CD1c-positive myeloid dendritic cell (primary cell): ENCODE data around the gene MYEOV.

Experiments used
- DNase-seq: peaks from one replicate; pipeline ENCODE4 v3.0.0-alpha.2; 2016; ENCODE audit errors: extremely low spot score

The MYEOV gene

GRCh38 chr11:69286374-69287371 lies 7.3 kb upstream of the MYEOV start:
- no peak for DNase-seq

DNA sequence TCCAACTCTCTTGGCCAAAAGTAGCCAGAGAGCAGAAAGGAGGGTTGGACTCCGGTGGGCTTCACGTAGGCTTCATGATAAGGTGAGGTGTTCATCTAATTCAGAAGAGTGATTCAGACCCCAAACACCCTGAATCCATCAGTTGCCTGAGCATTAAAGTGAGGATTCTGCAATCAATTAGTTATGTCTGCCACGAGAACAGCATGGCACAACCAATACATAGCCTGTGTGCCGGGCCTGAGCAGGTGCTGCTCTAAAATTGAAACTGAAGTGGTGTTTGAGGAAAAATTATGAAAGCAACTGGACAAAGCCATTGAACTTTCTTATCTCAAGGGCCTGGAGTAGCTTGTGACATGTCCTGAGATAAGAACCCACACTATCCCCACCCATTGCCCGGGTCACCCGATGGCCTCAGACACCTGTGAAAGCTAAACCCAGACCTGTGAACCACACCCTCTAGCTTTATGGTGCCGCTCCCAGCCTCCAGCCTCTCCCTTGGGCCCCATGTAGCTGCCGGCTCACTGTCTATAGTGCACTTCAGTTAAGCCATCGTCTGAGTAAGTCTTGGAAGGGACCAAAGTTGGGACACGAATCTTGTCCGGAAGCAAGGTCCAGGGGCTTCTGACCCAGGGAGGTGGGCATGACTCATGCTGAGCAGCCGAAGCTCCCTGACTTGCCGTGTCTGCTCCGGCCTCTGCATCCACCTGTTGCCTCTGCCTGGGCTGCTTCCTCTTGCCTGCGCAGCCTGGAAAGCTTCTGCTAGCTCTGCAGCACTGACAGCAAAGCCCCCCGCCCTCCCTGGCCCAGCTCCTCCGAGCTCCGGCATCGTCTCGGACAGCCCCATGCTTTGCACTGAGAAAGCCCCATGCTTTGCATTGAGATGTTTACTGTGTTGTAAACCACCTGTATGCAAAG lies 5.7 kb upstream of the MYEOV start:
- DNase-seq, result no peak

DNA sequence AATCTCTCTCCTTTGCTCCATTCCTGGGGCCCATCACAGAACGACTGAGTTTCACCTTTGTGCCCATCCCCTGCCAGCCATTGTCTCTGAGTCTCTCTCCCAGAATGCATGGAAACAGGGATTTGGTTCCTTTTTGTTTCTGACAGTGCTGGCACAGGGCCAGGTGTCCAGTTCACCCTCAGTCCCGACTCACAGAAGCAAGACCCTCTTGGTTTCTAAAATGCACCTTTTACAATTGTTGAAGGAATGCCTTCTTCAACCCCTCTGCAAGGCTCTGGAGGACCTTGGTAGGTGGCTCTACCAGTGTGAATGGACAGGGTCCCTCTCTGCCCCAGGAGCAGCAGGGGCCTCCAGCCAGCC lies 5.1 kb upstream of the MYEOV start:
- no peak for DNase-seq

DNA sequence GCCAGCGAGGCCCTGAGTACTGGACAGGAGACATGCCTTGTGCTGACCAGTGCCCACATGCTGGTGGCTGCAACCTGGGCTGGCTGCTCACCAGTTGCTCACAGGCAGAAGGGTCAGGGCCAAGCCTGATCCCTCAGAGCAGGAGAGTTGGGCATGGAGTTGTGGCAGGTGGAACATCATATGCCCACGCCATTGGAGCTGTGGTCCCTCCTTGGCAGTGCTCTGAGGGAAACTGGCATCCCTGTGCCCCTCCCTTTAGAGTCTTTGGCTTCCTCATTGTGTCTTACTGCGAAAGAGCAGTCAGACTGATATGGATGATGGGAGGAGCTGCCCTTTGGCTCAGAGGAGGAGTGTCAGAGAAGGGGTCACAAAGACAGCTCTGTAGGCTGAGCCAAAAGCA lies 3.1 kb upstream of the MYEOV start:
- no peak for DNase-seq

- no peak for DNase-seq
Observed at GRCh38 chr11:69291459-69292110, 2.4 kb upstream of the MYEOV start.

DNA sequence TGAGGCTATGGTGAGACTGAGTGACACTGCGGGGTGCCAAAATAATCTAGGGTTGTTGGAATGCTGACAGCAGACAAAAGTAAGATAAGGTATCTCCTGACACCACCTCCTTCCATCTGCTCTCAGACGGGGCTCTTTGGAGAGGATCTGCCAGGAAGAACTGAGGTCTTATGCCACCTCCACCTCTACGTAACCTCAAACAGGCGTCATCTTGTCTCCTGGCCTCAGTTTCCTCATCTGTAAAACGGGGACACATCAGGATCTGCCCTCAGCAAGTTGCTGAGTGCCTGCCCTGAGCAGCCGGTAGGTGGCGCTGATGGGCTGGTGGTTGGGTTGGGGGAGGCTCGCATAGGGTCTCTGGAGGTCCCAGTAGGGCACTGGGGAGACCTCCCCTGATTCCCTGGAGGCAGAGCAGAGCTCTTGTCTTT lies 1.7 kb upstream of the MYEOV start:
- DNase-seq, result peak; percentile 41

DNA sequence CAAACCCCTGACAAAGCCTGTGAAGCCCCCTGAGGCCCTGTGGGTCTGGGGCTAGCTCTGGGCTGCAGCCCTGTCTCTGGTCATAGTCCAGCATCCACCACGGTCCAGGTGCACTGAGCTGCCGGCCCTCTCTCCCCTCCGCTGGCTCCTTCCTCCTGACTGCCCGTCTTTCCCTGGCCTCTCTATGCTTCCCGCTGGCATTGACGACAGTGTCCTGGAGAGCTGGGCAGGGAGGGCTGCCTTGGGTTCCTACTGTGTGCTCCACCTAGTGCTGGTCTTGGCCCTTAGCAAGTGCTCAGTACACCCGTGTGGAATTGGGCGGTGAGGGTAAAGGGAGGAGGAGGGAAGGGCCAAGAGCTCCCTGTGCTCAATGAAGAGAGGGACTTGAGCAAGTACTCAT lies 868 bp upstream of the MYEOV start:
- no peak for DNase-seq

DNA sequence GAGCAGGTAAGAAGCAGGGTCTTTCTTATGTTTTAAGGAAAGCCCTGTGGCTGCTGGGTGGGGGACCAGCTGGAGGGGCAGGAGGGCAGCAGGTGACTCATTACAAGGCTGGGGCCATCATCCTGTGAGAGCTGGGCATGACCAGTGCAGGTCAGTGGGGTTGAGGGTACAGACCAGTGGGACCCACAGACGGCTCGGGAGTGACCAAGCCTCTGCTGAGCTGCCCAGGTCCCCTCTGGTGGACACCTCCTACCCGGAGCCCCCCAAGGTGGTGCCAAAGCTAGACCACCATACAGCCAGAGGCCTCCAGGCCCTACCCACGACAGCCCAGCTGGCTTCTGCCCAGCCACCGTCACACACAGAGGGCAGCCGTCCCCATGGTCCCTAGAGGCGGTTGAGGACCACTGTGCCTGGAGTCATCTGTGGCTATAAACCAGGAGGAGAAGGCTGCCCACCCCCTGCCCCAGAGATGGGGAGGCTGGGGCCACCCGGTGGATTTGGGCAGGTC lies 670 bp downstream of the MYEOV start:
- DNase-seq, result no peak

- no peak for DNase-seq
Observed at GRCh38 chr11:69295079-69295994, 1.4 kb downstream of the MYEOV start.

- peak; percentile 75 for DNase-seq
Observed at GRCh38 chr11:69295995-69296889, 2.3 kb downstream of the MYEOV start.

- peak; percentile 96 for DNase-seq
Observed at GRCh38 chr11:69296890-69297786, 3.2 kb downstream of the MYEOV start.

DNA sequence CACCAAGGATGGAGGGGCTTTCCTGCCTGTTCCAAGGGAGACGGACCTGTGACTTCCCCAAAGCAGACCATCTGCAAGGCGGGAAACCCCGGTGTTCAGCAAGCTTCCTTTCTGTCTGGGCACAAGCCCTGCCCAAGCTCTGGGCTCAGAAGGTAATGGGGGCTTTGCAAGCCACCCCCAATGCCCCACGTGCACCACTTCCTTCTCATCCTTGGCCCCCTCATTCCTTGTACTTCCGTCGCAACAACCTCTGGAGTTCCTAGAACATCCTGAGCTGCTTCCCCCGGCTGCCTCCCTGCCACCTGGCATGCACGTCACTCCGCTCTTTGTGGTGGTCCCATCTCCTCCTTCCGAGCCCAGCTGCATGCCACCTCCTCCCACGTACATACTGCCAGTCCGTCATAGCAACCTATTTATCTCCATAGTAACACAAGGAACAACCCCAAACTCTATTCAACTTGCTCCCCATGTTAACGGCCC lies 3.9 kb downstream of the MYEOV start:
- DNase-seq, result peak; percentile 89

- peak; percentile 96 for DNase-seq
Observed at GRCh38 chr11:69298267-69299022, 4.5 kb downstream of the MYEOV start.

- no peak for DNase-seq
Observed at GRCh38 chr11:69299023-69299461, 5.1 kb downstream of the MYEOV start.

- DNase-seq, result no peak
Observed at GRCh38 chr11:69299572-69299971, 5.6 kb downstream of the MYEOV start.

- DNase-seq, result peak; percentile 34
Observed at GRCh38 chr11:69300120-69301060, 6.4 kb downstream of the MYEOV start.

- DNase-seq, result no peak
Observed at GRCh38 chr11:69301081-69301454, 7.1 kb downstream of the MYEOV start.
